UCSD-AML1 (cell line): ENCODE results near the gene REPS2.
A peak's percentile ranks its signal among the peaks of the same experiment; 100 is the strongest.

Experiments used
- DNase-seq: peaks from one replicate; lab custom pipeline; 2025; ENCODE audit not compliant: unreplicated experiment; lab: John Stamatoyannopoulos, UW

Gene REPS2

GRCh38 chrX:17031827-17032226 lies 85.4 kb downstream of the REPS2 start:
- DNase-seq = no peak

DNA sequence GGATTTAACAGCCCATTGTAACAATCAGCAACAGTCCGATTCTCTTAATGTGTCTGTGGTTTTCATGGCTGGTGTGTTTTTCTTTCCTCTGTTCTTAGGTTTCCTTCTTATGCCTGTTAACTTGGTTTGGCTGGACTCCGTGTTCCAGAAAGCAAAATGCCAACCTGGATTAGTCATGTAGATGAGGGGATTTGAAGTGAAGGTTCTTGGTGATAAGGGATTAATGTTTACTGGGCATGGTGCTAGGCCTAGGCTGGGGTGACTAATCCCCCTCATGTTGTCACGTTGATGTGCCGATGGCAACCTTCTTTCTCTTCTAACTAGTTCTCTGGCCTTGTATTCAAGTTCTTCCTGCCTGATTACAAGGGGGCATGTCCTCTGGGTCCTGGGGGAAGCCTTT lies 85.9 kb downstream of the REPS2 start:
- no peak for DNase-seq

- DNase-seq = no peak
Measured at GRCh38 chrX:17033225-17033624, 86.8 kb downstream of the REPS2 start.

DNA sequence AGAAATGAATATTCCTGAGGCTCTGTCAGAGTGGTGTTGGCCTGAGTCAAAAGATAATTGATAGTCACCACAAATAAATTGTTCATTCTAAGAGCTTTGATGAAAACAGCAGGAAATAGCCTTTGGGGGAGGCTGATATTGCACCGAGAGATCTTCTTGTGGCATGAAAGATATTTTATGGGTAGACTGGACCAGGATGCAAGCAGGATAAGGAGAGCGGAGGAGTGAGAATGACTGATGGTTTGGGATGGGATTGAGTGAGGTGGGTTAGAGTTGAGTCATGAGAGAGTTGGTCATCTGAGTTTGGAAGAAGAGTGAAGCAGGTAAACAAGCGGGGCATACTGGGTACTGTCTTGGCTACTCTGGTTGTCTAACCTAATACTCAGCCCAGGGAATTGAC lies 88.7 kb downstream of the REPS2 start:
- no peak for DNase-seq

GRCh38 chrX:17036171-17036961 lies 89.9 kb downstream of the REPS2 start:
- DNase-seq = no peak

- no peak for DNase-seq
Measured at GRCh38 chrX:17038277-17038676, 91.8 kb downstream of the REPS2 start.

GRCh38 chrX:17038681-17039161 lies 92.3 kb downstream of the REPS2 start:
- DNase-seq = no peak

DNA sequence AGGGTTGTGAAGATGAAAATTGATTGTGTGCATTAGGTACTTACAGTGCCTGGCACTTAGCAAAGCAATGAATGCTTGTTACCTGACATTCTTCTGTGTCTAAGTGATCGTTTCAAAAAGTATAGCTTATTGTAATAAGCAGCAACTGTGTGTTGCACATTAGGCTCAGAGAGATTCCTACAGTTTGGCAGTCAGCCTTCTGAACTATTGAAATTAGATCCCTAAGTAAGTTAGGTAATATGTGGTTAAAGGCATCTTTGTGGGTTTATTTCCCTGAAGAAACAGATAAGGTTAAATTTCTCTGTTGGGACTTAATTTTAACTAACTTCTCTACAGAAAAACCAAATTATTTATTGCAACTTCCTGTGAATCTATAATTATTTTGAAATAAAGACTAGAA lies 93.4 kb downstream of the REPS2 start:
- no peak for DNase-seq

- DNase-seq = no peak
Measured at GRCh38 chrX:17040711-17041110, 94.3 kb downstream of the REPS2 start.

GRCh38 chrX:17042037-17042436 lies 95.6 kb downstream of the REPS2 start:
- DNase-seq = no peak

DNA sequence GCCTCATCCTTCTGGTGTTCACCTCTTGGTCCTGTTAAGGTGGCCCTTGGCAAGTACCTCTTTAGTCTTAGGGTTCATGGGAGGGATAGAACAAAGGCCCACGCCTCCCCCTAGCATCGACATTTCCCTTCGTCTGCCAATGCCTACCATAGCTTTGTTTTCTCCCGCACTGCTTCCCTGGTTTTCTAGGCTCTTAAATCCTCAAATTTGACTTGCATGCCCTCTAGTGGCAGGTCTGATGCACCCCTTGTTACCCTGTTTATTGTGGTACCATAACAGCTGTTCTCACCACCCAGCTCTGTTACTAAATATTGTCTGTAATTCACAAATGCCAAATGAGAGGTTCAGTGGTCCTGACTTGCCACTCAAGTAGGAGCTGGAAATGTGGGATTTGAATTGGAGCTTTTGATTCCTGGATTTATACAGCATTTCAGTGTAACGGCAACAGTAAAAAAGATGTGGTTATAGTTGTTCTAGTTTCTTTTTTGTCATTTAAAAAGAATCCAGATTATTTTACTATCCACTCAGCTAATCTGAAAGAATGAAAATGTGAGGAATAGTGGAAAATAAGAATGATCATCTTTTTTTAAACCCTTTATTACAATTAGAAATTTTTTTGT lies 100.1 kb downstream of the REPS2 start:
- peak; percentile 34 for DNase-seq

- DNase-seq = no peak
Measured at GRCh38 chrX:17047224-17047623, 100.8 kb downstream of the REPS2 start.

DNA sequence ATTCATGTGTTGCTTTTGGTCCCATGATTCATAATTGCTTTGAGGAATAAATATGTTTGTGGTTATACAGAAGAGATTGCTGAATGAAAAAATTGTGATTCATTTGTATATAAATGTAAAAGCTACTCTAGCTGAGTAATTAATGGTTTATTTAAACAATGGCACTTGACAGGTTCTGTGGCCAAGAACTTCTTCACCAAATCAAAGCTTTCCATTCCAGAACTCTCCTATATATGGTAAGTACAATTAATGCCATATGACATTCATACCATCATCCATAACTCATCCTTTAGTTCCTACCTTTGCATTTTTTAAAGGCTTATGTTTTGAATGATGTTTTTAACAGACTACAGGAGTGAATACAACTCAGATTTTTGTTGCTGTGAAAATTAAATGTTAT lies 105.8 kb downstream of the REPS2 start:
- no peak for DNase-seq

DNA sequence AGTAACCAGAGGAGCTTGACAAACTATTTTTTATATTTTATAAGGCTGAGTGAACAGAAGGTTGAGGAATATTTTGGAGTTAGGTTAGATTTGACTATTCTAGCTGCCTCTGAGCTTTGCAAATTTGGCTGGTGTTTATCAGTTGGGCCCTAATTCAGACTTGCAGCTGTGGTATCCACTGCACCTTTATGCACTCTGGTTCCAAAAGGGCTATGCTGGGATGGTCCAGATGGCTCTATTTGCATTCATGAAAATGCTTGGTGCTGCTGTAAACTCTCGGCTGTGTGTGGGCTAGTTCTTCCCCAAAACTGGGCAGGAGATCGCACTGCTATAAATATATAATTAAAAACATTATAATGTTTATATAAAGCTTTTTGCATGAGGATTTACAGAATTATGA lies 106.3 kb downstream of the REPS2 start:
- no peak for DNase-seq

GRCh38 chrX:17053502-17053901 lies 107.0 kb downstream of the REPS2 start:
- DNase-seq = no peak

DNA sequence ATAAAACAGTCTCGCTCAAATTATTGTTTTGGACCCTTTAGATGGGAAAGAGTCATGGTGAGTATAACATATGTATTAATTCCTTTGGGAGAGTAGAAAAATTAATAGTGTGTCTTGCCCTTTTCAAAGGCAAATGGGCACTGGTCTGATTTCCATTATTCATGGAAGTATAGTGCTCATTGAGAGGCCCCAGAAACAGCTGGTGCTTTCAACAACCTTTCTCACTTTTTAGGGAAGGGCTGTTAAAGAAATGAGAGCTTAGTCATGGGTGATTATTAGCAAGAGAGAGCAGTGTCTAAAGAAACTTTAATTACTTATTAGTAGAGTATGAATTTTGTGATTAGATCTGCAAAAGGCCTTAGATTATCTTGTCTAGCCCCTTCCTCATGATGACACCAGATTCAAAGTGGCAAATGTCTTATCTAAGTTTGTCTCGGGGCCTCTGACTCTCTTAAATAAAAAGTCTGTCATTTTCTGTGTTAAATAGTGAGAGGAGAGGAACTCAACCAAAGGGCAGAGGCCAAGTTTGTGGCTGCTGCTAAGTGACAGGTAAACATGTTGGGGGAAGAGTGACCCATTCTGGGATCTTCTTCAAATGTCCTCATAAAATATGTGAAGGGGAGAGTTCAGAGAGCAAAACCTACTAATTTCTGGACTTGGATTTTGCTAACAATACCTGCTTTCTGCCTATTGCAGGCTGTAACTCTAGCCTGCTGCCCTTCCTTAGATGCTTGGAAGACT lies 110.6 kb downstream of the REPS2 start:
- DNase-seq = no peak

- no peak for DNase-seq
Measured at GRCh38 chrX:17062065-17062464, 115.6 kb downstream of the REPS2 start.

DNA sequence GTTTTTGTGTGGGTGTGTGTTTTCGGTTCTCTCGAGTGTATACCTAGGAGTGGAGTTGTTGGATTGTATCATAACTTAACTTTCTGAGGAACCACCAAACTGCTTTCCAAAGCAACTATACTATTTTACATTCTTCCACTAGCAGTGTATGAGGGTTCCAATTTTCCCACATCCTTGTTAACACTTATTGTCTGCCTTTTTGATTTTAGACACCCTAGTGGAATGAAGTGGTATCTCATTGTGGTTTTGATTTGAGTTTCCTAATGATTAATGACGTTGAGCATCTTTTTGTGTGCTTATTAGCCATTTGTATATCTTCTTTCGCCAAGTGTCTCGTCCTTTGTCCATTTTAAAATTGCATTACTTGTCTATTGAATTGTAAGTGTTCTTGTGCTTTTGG lies 118.6 kb downstream of the REPS2 start:
- DNase-seq = no peak

DNA sequence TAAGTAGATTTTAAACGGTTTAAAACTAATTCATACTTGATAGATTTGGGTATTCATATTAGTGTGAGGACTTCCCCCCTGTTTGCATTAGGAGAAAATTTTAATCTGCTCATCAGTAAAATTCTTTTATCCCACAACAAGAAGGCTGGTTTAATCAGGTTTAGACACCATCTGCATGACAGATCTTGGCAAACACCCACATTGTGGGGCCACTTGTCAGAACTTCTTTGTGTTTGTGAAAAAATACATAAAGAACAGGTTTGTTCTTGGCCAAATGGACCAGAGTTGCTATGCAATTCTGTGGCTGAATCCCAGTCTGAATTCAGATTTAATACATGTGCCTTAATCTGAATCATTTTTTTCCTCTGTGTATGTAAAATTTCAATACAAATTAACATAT lies 121.1 kb downstream of the REPS2 start:
- DNase-seq = no peak

DNA sequence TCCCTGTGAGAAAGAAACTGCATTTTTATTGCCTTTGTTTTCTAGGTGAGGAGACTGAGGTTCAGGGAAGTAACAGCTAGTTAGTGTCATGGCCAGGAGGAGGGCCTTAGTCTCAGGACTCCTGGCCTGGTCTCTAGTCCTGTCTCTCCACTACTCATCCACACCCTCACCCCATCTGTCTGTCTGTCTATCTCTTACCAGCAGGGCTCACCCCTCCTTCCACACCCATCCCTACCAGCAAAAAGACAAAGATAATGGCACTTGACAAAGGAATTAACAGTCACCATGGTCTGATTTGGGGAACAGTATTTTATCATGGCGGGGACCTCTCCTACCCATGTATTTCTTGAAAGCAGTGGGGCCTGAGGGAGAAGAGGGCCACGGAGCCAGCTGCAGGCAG lies 125.8 kb downstream of the REPS2 start:
- no peak for DNase-seq

DNA sequence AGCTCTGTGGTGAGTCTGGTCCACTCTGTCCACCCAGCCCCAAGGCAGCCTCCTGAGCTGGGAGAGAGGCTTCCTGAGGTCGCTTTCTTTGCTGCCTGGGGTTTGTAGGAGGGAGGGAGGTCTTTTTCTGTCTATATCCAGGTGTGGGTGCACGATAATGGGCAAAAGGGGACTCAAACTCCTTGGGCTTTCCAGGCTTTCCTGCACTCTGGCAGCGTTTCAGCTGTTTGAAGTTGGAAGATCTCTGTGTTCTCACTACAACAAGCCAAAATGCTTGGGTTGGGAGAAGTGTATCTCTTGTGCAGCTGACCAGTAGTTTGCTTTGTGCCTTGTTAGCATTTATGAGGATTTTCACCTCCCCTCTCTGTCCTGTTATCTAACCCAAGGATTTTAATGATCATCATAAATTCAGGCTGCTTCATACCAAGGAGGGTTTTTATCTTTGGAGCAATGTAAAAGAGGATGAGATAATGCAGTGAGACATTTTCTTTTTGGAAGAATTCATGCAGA lies 126.3 kb downstream of the REPS2 start:
- DNase-seq = no peak

GRCh38 chrX:17075004-17075403 lies 128.5 kb downstream of the REPS2 start:
- no peak for DNase-seq
